Stimulated activated CD4-positive, alpha-beta T cell treated with anti-CD3 and anti-CD28 coated beads, Interleukin-4, amount 100 ng/mL, for 4 hours (primary cell): Measurements from ENCODE around the gene OR2T10.
"Not testable (repeated sequence)": the region's sequence is repeated elsewhere in the genome, so short reads cannot be mapped to it uniquely, and the experiment has no call there.

Experiments used
- DNase-seq, 2 experiments: peaks; one replicate each; pipeline ENCODE4 v3.0.0-alpha.2; 2020

The OR2T10 gene

GRCh38 chr1:248592655-248593054 is 4.8 kb downstream of the OR2T10 start:
- no peak for DNase-seq

GRCh38 chr1:248590055-248590454 is 7.4 kb downstream of the OR2T10 start:
- DNase-seq: no peak

GRCh38 chr1:248589334-248589733 is 8.2 kb downstream of the OR2T10 start:
- no peak for DNase-seq

GRCh38 chr1:248585266-248585665 is 12.2 kb downstream of the OR2T10 start:
- no peak for DNase-seq

- no peak for DNase-seq
Measured at GRCh38 chr1:248576260-248576980, 21.1 kb downstream of the OR2T10 start.

GRCh38 chr1:248574657-248575056 is 22.8 kb downstream of the OR2T10 start, which contains the start of gene OR2T34:
Gene OR2T34, minus strand, starts transcription at chr1:248574757. Its CDS starts 0 bp downstream, at chr1:248574757.
- DNase-seq: not testable (repeated sequence)

GRCh38 chr1:248573856-248574255 is 23.6 kb downstream of the OR2T10 start:
- DNase-seq: not testable (repeated sequence)

- DNase-seq: not testable (repeated sequence)
Measured at GRCh38 chr1:248572049-248572448, 25.5 kb downstream of the OR2T10 start.

- not testable (repeated sequence) for DNase-seq
Measured at GRCh38 chr1:248570811-248571210, 26.7 kb downstream of the OR2T10 start.

- not testable (repeated sequence) for DNase-seq
Measured at GRCh38 chr1:248569049-248569448, 28.5 kb downstream of the OR2T10 start.

GRCh38 chr1:248565530-248566373 is 31.7 kb downstream of the OR2T10 start:
- DNase-seq: not testable (repeated sequence)

- not testable (repeated sequence) for DNase-seq
Measured at GRCh38 chr1:248562672-248563071, 34.8 kb downstream of the OR2T10 start, which contains the start of gene OR2T29. Gene OR2T29, minus strand, starts transcription at chr1:248562772. Its CDS starts 3,281 bp downstream, at chr1:248559491.

GRCh38 chr1:248551027-248551426 is 46.5 kb downstream of the OR2T10 start:
- DNase-seq: not testable (repeated sequence)

- DNase-seq: not testable (repeated sequence)
Measured at GRCh38 chr1:248547383-248547782, 50.1 kb downstream of the OR2T10 start.
